Measurements from ENCODE around the gene KRT72.

The KRT72 gene

GRCh38 chr12:52539083-52539820 lies 62.0 kb downstream of the KRT72 start:
- Histone ChIP-seq H3K4me1 (ENCODE audit: control insufficient read depth, insufficient read depth, low read length) (peaks cover 19% of the 10 kb centered on the region), H3K4me3 (ENCODE audit: low read depth, low read length) (no peak overlapping the region), H3K9me3 (ENCODE audit: control insufficient read depth, insufficient read depth, low read depth, low read length) (no peaks in the 10 kb centered on the region), H3K27ac (ENCODE audit: extremely low read depth, low read depth, low read length) (peak overlapping the region; percentile 60; the same call in 1 of the 2 replicates), H3K36me3 (ENCODE audit: control insufficient read depth in 2 of 2, insufficient read depth in 1 of 2, low read length in 2 of 2) (no peaks in the 10 kb centered on the region)
- ChIA-PET POLR2A (no interaction called here), CTCF (interaction anchor here (0.6 to 1.5 kb wide), 7 partner anchors 18 to 401 kb away, joined by 3 to 7 read pairs (median 3); partner anchors contain the start of gene KRT8)
- TF ChIP-seq ZNF830 (tag by site-specific recombination; IDR thresholded peaks at IDR 0.05; ENCODE audit: low read depth) (no peak), ZNF555 (tag by site-specific recombination; conservative IDR thresholded peaks at IDR 0.05) (no peak), ZEB2 (tag by site-specific recombination; IDR thresholded peaks at IDR 0.05) (peak; percentile 76; the same call in 1 of the 2 replicates), ZBTB7A (tag by site-specific recombination; IDR thresholded peaks at IDR 0.05; ENCODE audit: low read depth) (no peak), PRDM4 (tag by site-specific recombination; IDR thresholded peaks at IDR 0.05) (peak; percentile 51), ZBTB21 (tag by site-specific recombination; IDR thresholded peaks at IDR 0.05) (0 out of 2 replicates have a peak, but pooled peaks have one; percentile 13), MZF1 (tag by site-specific recombination; IDR thresholded peaks at IDR 0.05; ENCODE audit: borderline replicate concordance) (0 out of 2 replicates have a peak, but pooled peaks have one; percentile 72), ZNF140 (tag by site-specific recombination; IDR thresholded peaks at IDR 0.05) (no peak), REPIN1 (tag by site-specific recombination; IDR thresholded peaks at IDR 0.05; ENCODE audit: low read depth) (no peak), ZNF366 (tag by site-specific recombination; conservative IDR thresholded peaks at IDR 0.05) (peak; percentile 59; the same call in 1 of the 2 replicates), ZNF488 (tag by site-specific recombination; IDR thresholded peaks at IDR 0.05) (no peak), ZNF776 (tag by site-specific recombination; IDR thresholded peaks at IDR 0.05; ENCODE audit: borderline replicate concordance) (no peak), SALL2 (tag by site-specific recombination; IDR thresholded peaks at IDR 0.05; ENCODE audit: borderline replicate concordance) (no peak), SCRT1 (tag by site-specific recombination; IDR thresholded peaks at IDR 0.05; ENCODE audit: borderline replicate concordance) (no peak), KLF7 (tag by site-specific recombination; IDR thresholded peaks at IDR 0.05; ENCODE audit: borderline replicate concordance) (no peak), PRDM10 (tag by site-specific recombination; IDR thresholded peaks at IDR 0.05) (peak; percentile 20; the same call in 1 of the 2 replicates), ZNF48 (tag by site-specific recombination; IDR thresholded peaks at IDR 0.05) (no peak), ZFP3 (tag by site-specific recombination; IDR thresholded peaks at IDR 0.05; ENCODE audit: low read depth) (no peak), GFI1B (tag by site-specific recombination; IDR thresholded peaks at IDR 0.05) (no peak)
- TF ChIP-seq, protein P1, sequence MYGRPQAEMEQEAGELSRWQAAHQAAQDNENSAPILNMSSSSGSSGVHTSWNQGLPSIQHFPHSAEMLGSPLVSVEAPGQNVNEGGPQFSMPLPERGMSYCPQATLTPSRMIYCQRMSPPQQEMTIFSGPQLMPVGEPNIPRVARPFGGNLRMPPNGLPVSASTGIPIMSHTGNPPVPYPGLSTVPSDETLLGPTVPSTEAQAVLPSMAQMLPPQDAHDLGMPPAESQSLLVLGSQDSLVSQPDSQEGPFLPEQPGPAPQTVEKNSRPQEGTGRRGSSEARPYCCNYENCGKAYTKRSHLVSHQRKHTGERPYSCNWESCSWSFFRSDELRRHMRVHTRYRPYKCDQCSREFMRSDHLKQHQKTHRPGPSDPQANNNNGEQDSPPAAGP (tag by site-specific recombination; IDR thresholded peaks at IDR 0.05), result peak; percentile 61; the same call in 1 of the 2 replicates
- TF ChIP-seq, protein P2, sequence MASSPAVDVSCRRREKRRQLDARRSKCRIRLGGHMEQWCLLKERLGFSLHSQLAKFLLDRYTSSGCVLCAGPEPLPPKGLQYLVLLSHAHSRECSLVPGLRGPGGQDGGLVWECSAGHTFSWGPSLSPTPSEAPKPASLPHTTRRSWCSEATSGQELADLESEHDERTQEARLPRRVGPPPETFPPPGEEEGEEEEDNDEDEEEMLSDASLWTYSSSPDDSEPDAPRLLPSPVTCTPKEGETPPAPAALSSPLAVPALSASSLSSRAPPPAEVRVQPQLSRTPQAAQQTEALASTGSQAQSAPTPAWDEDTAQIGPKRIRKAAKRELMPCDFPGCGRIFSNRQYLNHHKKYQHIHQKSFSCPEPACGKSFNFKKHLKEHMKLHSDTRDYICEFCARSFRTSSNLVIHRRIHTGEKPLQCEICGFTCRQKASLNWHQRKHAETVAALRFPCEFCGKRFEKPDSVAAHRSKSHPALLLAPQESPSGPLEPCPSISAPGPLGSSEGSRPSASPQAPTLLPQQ (tag by site-specific recombination; IDR thresholded peaks at IDR 0.05), result peak; percentile 27; the same call in 1 of the 2 replicates
- TF ChIP-seq, protein P3, sequence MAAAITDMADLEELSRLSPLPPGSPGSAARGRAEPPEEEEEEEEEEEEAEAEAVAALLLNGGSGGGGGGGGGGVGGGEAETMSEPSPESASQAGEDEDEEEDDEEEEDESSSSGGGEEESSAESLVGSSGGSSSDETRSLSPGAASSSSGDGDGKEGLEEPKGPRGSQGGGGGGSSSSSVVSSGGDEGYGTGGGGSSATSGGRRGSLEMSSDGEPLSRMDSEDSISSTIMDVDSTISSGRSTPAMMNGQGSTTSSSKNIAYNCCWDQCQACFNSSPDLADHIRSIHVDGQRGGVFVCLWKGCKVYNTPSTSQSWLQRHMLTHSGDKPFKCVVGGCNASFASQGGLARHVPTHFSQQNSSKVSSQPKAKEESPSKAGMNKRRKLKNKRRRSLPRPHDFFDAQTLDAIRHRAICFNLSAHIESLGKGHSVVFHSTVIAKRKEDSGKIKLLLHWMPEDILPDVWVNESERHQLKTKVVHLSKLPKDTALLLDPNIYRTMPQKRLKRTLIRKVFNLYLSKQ (tag by site-specific recombination; IDR thresholded peaks at IDR 0.05; ENCODE audit: borderline replicate concordance), result no peak
- TF ChIP-seq, protein P4, sequence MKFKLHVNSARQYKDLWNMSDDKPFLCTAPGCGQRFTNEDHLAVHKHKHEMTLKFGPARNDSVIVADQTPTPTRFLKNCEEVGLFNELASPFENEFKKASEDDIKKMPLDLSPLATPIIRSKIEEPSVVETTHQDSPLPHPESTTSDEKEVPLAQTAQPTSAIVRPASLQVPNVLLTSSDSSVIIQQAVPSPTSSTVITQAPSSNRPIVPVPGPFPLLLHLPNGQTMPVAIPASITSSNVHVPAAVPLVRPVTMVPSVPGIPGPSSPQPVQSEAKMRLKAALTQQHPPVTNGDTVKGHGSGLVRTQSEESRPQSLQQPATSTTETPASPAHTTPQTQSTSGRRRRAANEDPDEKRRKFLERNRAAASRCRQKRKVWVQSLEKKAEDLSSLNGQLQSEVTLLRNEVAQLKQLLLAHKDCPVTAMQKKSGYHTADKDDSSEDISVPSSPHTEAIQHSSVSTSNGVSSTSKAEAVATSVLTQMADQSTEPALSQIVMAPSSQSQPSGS (tag by site-specific recombination; IDR thresholded peaks at IDR 0.05; ENCODE audit: low read depth), result no peak

Measured in HEK293 (cell line).